G401.6 (cell line): ENCODE results near the gene NAPEPLD.
"Not testable (repeated sequence)": the region's sequence is repeated elsewhere in the genome, so short reads cannot be mapped to it uniquely, and the experiment has no call there.

Experiments used
- FAIRE-seq: peaks from 2 replicates; lab custom pipeline; 2012; peaks lifted over from hg19 to GRCh38; lab: Jason Lieb, UNC

NAPEPLD gene

GRCh38 chr7:103148994-103149807, at the start of gene NAPEPLD:
Gene NAPEPLD (minus strand): TSS chr7:103149099. CDS start chr7:103128776, 20,323 bp downstream.
- FAIRE-seq = no peak

GRCh38 chr7:103198079-103198478, 49.2 kb upstream of the NAPEPLD start:
- not testable (repeated sequence) for FAIRE-seq

- FAIRE-seq = not testable (repeated sequence)
These were observed 46.5 kb upstream of the NAPEPLD start for GRCh38 chr7:103195364-103195763.

GRCh38 chr7:103172415-103173146, 23.7 kb upstream of the NAPEPLD start:
- not testable (repeated sequence) for FAIRE-seq

- not testable (repeated sequence) for FAIRE-seq
These were observed 23.0 kb upstream of the NAPEPLD start for GRCh38 chr7:103171695-103172414.

- not testable (repeated sequence) for FAIRE-seq
These were observed 18.1 kb upstream of the NAPEPLD start for GRCh38 chr7:103166921-103167544.

- not testable (repeated sequence) for FAIRE-seq
These were observed 14.4 kb upstream of the NAPEPLD start for GRCh38 chr7:103163087-103163825.

GRCh38 chr7:103162641-103163040, 13.7 kb upstream of the NAPEPLD start:
- FAIRE-seq = not testable (repeated sequence)

- not testable (repeated sequence) for FAIRE-seq
These were observed 13.2 kb upstream of the NAPEPLD start for GRCh38 chr7:103161998-103162616.

- FAIRE-seq = not testable (repeated sequence)
These were observed 10.2 kb upstream of the NAPEPLD start for GRCh38 chr7:103159072-103159471.

GRCh38 chr7:103155331-103156024, 6.6 kb upstream of the NAPEPLD start:
- not testable (repeated sequence) for FAIRE-seq

GRCh38 chr7:103154042-103154441, 5.1 kb upstream of the NAPEPLD start:
- FAIRE-seq = no peak

- FAIRE-seq = not testable (repeated sequence)
These were observed 4.1 kb upstream of the NAPEPLD start for GRCh38 chr7:103152744-103153617.

GRCh38 chr7:103151993-103152676, 3.2 kb upstream of the NAPEPLD start:
- FAIRE-seq = not testable (repeated sequence)

- no peak for FAIRE-seq
These were observed 1.3 kb upstream of the NAPEPLD start for GRCh38 chr7:103150192-103150591.

- FAIRE-seq = no peak
These were observed 895 bp upstream of the NAPEPLD start for GRCh38 chr7:103149808-103150180.

GRCh38 chr7:103148131-103148993, 537 bp downstream of the NAPEPLD start:
- FAIRE-seq = no peak

- not testable (repeated sequence) for FAIRE-seq
These were observed 4.1 kb downstream of the NAPEPLD start for GRCh38 chr7:103144754-103145153.
